ENCODE data around the gene CASP9.
"Not testable (repeated sequence)": the region's sequence is repeated elsewhere in the genome, so short reads cannot be mapped to it uniquely, and the experiment has no call there.

Gene CASP9

GRCh38 chr1:15501208-15502032 is 22.6 kb downstream of the CASP9 start:
- peak in 1 of 2 donors; percentile 13 for DNase-seq (ENCODE audit: extremely low read depth in 1 of 2, low read depth in 1 of 2)

- DNase-seq (ENCODE audit: extremely low read depth in 1 of 2, low read depth in 1 of 2): no peak
Measured at GRCh38 chr1:15500184-15501178, 23.5 kb downstream of the CASP9 start.

- DNase-seq (ENCODE audit: extremely low read depth in 1 of 2, low read depth in 1 of 2): no peak
Measured at GRCh38 chr1:15493869-15494390, 30.1 kb downstream of the CASP9 start.

GRCh38 chr1:15492596-15492995 is 31.4 kb downstream of the CASP9 start:
- no peak for DNase-seq (ENCODE audit: extremely low read depth in 1 of 2, low read depth in 1 of 2)

- not testable (repeated sequence) for DNase-seq (ENCODE audit: extremely low read depth in 1 of 2, low read depth in 1 of 2)
Measured at GRCh38 chr1:15491010-15491409, 33.0 kb downstream of the CASP9 start.

GRCh38 chr1:15489052-15489736 is 34.8 kb downstream of the CASP9 start:
- no peak for DNase-seq (ENCODE audit: extremely low read depth in 1 of 2, low read depth in 1 of 2)

GRCh38 chr1:15488371-15488770 is 35.6 kb downstream of the CASP9 start:
- no peak for DNase-seq (ENCODE audit: extremely low read depth in 1 of 2, low read depth in 1 of 2)

GRCh38 chr1:15486844-15487610 is 37.0 kb downstream of the CASP9 start:
- not testable (repeated sequence) for DNase-seq (ENCODE audit: extremely low read depth in 1 of 2, low read depth in 1 of 2)

- DNase-seq (ENCODE audit: extremely low read depth in 1 of 2, low read depth in 1 of 2): no peak
Measured at GRCh38 chr1:15485636-15486035, 38.4 kb downstream of the CASP9 start.

GRCh38 chr1:15484443-15484842 is 39.6 kb downstream of the CASP9 start:
- not testable (repeated sequence) for DNase-seq (ENCODE audit: extremely low read depth in 1 of 2, low read depth in 1 of 2)

GRCh38 chr1:15483971-15484370 is 40.0 kb downstream of the CASP9 start:
- DNase-seq (ENCODE audit: extremely low read depth in 1 of 2, low read depth in 1 of 2): no peak

GRCh38 chr1:15482983-15483543 is 41.0 kb downstream of the CASP9 start:
- not testable (repeated sequence) for DNase-seq (ENCODE audit: extremely low read depth in 1 of 2, low read depth in 1 of 2)

GRCh38 chr1:15482455-15482854 is 41.6 kb downstream of the CASP9 start:
- DNase-seq (ENCODE audit: extremely low read depth in 1 of 2, low read depth in 1 of 2): not testable (repeated sequence)

- no peak for DNase-seq (ENCODE audit: extremely low read depth in 1 of 2, low read depth in 1 of 2)
Measured at GRCh38 chr1:15479654-15480347, 44.2 kb downstream of the CASP9 start.

GRCh38 chr1:15477646-15478212 is 46.3 kb downstream of the CASP9 start:
- no peak for DNase-seq (ENCODE audit: extremely low read depth in 1 of 2, low read depth in 1 of 2)

GRCh38 chr1:15476927-15477326 is 47.1 kb downstream of the CASP9 start:
- no peak for DNase-seq (ENCODE audit: extremely low read depth in 1 of 2, low read depth in 1 of 2)

- no peak for DNase-seq (ENCODE audit: extremely low read depth in 1 of 2, low read depth in 1 of 2)
Measured at GRCh38 chr1:15475752-15476314, 48.2 kb downstream of the CASP9 start, which contains the start of gene CELA2B. TSS of gene CELA2B (plus strand) at chr1:15476104. CDS start at chr1:15476126, 22 bp downstream.

GRCh38 chr1:15472587-15472986 is 51.4 kb downstream of the CASP9 start:
- DNase-seq (ENCODE audit: extremely low read depth in 1 of 2, low read depth in 1 of 2): no peak
